K562 (cell line): Measurements from ENCODE around the gene SERPINB4. TPM values are rescaled to one million over a fixed set of nuclear protein-coding genes. Genes with fewer than 3 reads are reported as not detected.

ENCODE experiments used
- ATAC-seq: fragments of 200-7000 bp; cut with Tn5 transposase; 3 replicates; pipeline ENCODE4 v1.9.1; 2020; ENCODE audit warnings: moderate library complexity
- BruUV-seq: library from RNA; stranded (reverse); fragments of 400-500 nt; replicated peaks from 2 replicates; lab custom pipeline; 2021; lab: Mats Ljungman, UMichigan
- CTCF ChIA-PET: fragments of 300-600 bp; formaldehyde crosslinking; extraction: SDS; loops from one replicate; lab custom pipeline; 2021; ENCODE audit warnings: low intra/inter-chr PET ratio; lab: Yijun Ruan, JAX
- POLR2A ChIA-PET: fragments of 300-600, 350-650 bp; sonication (Branson Sonifier 250); formaldehyde crosslinking; extraction: SDS; loops from one replicate; lab custom pipeline; 2021; ENCODE audit warnings: antibody characterized with exemption, inconsistent platforms; lab: Yijun Ruan, JAX
- DNase-seq, 4 experiments: peaks; one replicate each; pipeline versions ENCODE4 v3.0.0 to v3.0.0-alpha.2; 2011 to 2018; ENCODE audit warnings: low spot score in 3 of 4, mixed read lengths in 3 of 4; ENCODE audit errors: extremely low read depth in 1 of 4
- FAIRE-seq: peaks from 2 replicates; lab custom pipeline; 2011; peaks lifted over from hg19 to GRCh38; lab: Jason Lieb, UNC
- H2AFZ ChIP-seq: 2 replicates; pipeline ENCODE4 v1.6.0; 2011; ENCODE audit warnings: low read depth, low read length, control low read depth, inconsistent platforms
- H3K27ac ChIP-seq: fragments of 200-600 bp; 3 replicates; pipeline ENCODE4 v1.8.0; 2011; ENCODE audit warnings: low read depth, mild to moderate bottlenecking, control low read depth, inconsistent platforms, low read length, moderate library complexity, mixed read lengths; ENCODE audit errors: extremely low read depth
- H3K27me3 ChIP-seq, 2 experiments: fragments of 300-600 bp in 1 of 2; 2 replicates in 1 of 2; 3 replicates in 1 of 2; pipeline versions ENCODE4 v1.6.0 to v1.8.0; 2011; ENCODE audit warnings: inconsistent platforms in 2 of 2, low read length in 2 of 2, mild to moderate bottlenecking in 1 of 2, mixed read lengths in 1 of 2, moderate library complexity in 1 of 2; ENCODE audit not compliant: control insufficient read depth in 2 of 2, insufficient read depth in 2 of 2
- H3K36me3 ChIP-seq: fragments of 300-600 bp; 3 replicates; pipeline ENCODE4 v1.8.0; 2011; ENCODE audit warnings: mild to moderate bottlenecking, low read length, inconsistent platforms; ENCODE audit not compliant: control insufficient read depth, insufficient read depth
- H3K4me1 ChIP-seq, 2 experiments: fragments of 200-600 bp in 1 of 2; replicated peaks in 1 of 2; 2 replicates in 1 of 2; 3 replicates in 1 of 2; pipeline versions ENCODE4 v1.5.1 to v1.8.0; 2011; ENCODE audit warnings: inconsistent platforms in 2 of 2, low read length in 2 of 2, mild to moderate bottlenecking in 1 of 2, mixed read lengths in 1 of 2, moderate library complexity in 1 of 2; ENCODE audit not compliant: control insufficient read depth in 2 of 2, insufficient read depth in 2 of 2
- H3K4me2 ChIP-seq: 2 replicates; pipeline ENCODE4 v1.6.1; 2011; ENCODE audit warnings: low read length, control low read depth, inconsistent platforms, mixed read lengths; ENCODE audit not compliant: insufficient read depth
- H3K4me3 ChIP-seq: fragments of 200-600 bp; sonication (generic), shearing (Covaris generic); 2 replicates; pipeline ENCODE4 v1.5.1; 2016; ENCODE audit warnings: control low read depth, inconsistent platforms
- H3K79me2 ChIP-seq: fragments of 200-600 bp; 3 replicates; pipeline ENCODE4 v1.8.0; 2011; ENCODE audit warnings: low read length, inconsistent platforms; ENCODE audit not compliant: control insufficient read depth, insufficient read depth
- H3K9ac ChIP-seq, 2 experiments: 2 replicates each; pipeline versions ENCODE4 v1.6.0 to v1.6.1; 2011; ENCODE audit warnings: low read depth in 2 of 2, low read length in 2 of 2, control low read depth in 1 of 2, inconsistent platforms in 1 of 2, mild to moderate bottlenecking in 1 of 2, mixed read lengths in 1 of 2; ENCODE audit not compliant: insufficient read depth in 1 of 2
- H3K9me1 ChIP-seq: one replicate; pipeline ENCODE4 v1.6.0; 2011; ENCODE audit warnings: inconsistent platforms, mild to moderate bottlenecking, low read length, moderate library complexity; ENCODE audit not compliant: control insufficient read depth, insufficient read depth
- H3K9me3 ChIP-seq: replicated peaks from 2 replicates; pipeline ENCODE4 v1.5.1; 2011; ENCODE audit warnings: low read depth, low read length, inconsistent platforms; ENCODE audit not compliant: control insufficient read depth, insufficient read depth
- H4K20me1 ChIP-seq: replicated peaks from 2 replicates; pipeline ENCODE4 v1.6.1; 2011; ENCODE audit warnings: low read length, inconsistent platforms, mixed read lengths; ENCODE audit not compliant: control insufficient read depth, insufficient read depth
- ATF7 ChIP-seq: fragments of 450-650 bp; IDR thresholded peaks from 2 replicates; pipeline ENCODE4 v1.7.1; 2014; ENCODE audit warnings: mild to moderate bottlenecking, moderate library complexity
- CEBPB ChIP-seq: fragments of 450-650 bp; IDR thresholded peaks from 2 replicates; pipeline ENCODE4 v1.6.1; 2016; ENCODE audit warnings: missing genetic modification characterization, missing compliant biosample characterization
- EP400 ChIP-seq: fragments of 450-650 bp; IDR thresholded peaks from 2 replicates; pipeline ENCODE4 v1.6.1; 2017; ENCODE audit warnings: antibody characterized with exemption, mild to moderate bottlenecking, moderate library complexity
- EWSR1 ChIP-seq: fragments of 450-650 bp; IDR thresholded peaks from 2 replicates; pipeline ENCODE4 v1.6.1; 2018; ENCODE audit warnings: borderline replicate concordance, mild to moderate bottlenecking, low read depth, moderate library complexity; ENCODE audit not compliant: partially characterized antibody
- FOSL1 ChIP-seq: fragments of 200-800 bp; sonication (Bioruptor generic); conservative IDR thresholded peaks from 2 replicates; pipeline ENCODE4 v1.6.1; 2016; ENCODE audit warnings: missing genetic modification characterization, missing compliant biosample characterization
- FOXK1 ChIP-seq: sonication (generic); formaldehyde crosslinking; IDR thresholded peaks from 2 replicates; pipeline ENCODE4 v1.8.0; 2022; ENCODE audit warnings: missing genetic modification reagents, mild to moderate bottlenecking, borderline replicate concordance
- HDAC2 ChIP-seq: fragments of 450-650 bp; IDR thresholded peaks from 2 replicates; pipeline ENCODE4 v1.6.1; 2016; ENCODE audit warnings: mild to moderate bottlenecking
- IRF2 ChIP-seq: sonication (generic); formaldehyde crosslinking; IDR thresholded peaks from 2 replicates; pipeline ENCODE4 v1.8.1; 2022; ENCODE audit warnings: mild to moderate bottlenecking, missing genetic modification reagents
- MAFK ChIP-seq: IDR thresholded peaks from 2 replicates; pipeline ENCODE4 v1.6.1; 2011; ENCODE audit warnings: low read length, improper control_type of control experiment
- NCOR1 ChIP-seq: fragments of 450-650 bp; IDR thresholded peaks from 2 replicates; pipeline ENCODE4 v1.6.1; 2016; ENCODE audit warnings: mild to moderate bottlenecking, moderate library complexity
- NFIC ChIP-seq: fragments of 450-650 bp; IDR thresholded peaks from 2 replicates; pipeline ENCODE4 v1.6.1; 2017; ENCODE audit warnings: mild to moderate bottlenecking, inconsistent platforms
- ZKSCAN3 ChIP-seq: fragments of 250-450 bp; sonication (Bioruptor Pico); IDR thresholded peaks from 2 replicates; pipeline ENCODE4 v1.4.0; 2020
- ZNF175 ChIP-seq: fragments of 200-800 bp; sonication (Bioruptor generic); IDR thresholded peaks from 2 replicates; pipeline ENCODE4 v1.6.1; 2016; ENCODE audit warnings: low read depth, mild to moderate bottlenecking, missing genetic modification characterization, missing compliant biosample characterization
- WGBS: fragments of 100-300 bp; shearing (Covaris generic); methylation state at CpG from one replicate; pipeline ENCODE4 v1.1.6; 2016; ENCODE audit warnings: low coverage, mixed read lengths; ENCODE audit not compliant: insufficient coverage; ENCODE audit errors: missing lambda C conversion rate; 5-methylcytosine and 5-hydroxymethylcytosine counted together
- in situ Hi-C: fragments of 300-500 bp; cut with MboI; formaldehyde crosslinking; loops from 4 replicates; pipeline ENCODE4 v1.15.0; 2018; ENCODE audit warnings: inconsistent platforms, mixed read lengths
- intact Hi-C: fragments of 100-400 bp; cut with micrococcal nuclease; formaldehyde crosslinking; loops from 2 replicates; pipeline ENCODE4 v1.14.2; 2022
- polyA plus RNA-seq, 8 experiments: library from polyadenylated mRNA; depleted of rRNA in 4 of 8; stranded (reverse) in 5 of 8; unstranded in 3 of 8; fragments of >200 nt; fragmentation: Nextera tagmentation in 2 of 8; fragmentation: Illumina TruSeq in 1 of 8; extraction: Ambion mirVana in 2 of 8; extraction: Trizol in 1 of 8; gene quantifications; 2 replicates each; pipeline versions ENCODE4 v1.2.1 to v1.2.3, GENCODE V29; 2011 to 2014; ENCODE audit warnings: inconsistent platforms in 1 of 8, missing spikeins in 1 of 8
- total RNA-seq, 7 experiments: library from RNA; depleted of rRNA in 6 of 7; stranded (reverse); fragments of >200 nt in 6 of 7; fragmentation: Illumina TruSeq in 2 of 7; extraction: Trizol in 2 of 7; gene quantifications; 2 replicates each; pipeline versions ENCODE4 v1.2.1 to v1.2.3, GENCODE V29; 2011 to 2021; ENCODE audit warnings: low replicate concordance in 1 of 7
- TF ChIP-seq, protein P1 (sequence below): fragments of 450-650 bp; conservative IDR thresholded peaks from 2 replicates; pipeline ENCODE4 v1.6.1; 2016; ENCODE audit warnings: missing genetic modification characterization, low read depth, mild to moderate bottlenecking, missing compliant biosample characterization, moderate library complexity
- TF ChIP-seq, protein P2 (sequence below): fragments of 450-650 bp; IDR thresholded peaks from 2 replicates; pipeline ENCODE4 v1.6.1; 2017; ENCODE audit warnings: antibody characterized with exemption, mild to moderate bottlenecking

Gene SERPINB4
- total and polyA plus RNA-seq, 9 of the 15 experiments (the other 6 are each of a cell fraction or from before 2014, with no cell fraction given) = not detected

DNA sequence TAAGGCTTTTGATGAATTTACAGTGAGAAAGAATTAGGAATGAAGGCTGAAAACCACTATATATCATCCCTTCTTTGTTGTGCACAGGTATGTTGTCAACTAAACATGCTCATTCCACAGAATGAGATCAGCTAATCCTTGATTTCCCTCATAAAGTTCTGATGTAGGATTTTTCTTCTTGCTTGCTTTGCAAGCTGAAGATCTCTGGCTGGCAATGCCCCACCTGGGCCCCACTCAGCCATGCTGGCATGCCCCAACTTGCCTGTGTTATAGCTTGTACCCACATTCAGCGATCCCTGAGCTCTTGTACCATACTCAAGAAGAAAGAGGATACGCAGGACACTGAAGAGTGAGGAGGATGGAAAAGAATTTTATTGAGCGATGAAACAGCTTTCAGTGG lies 40.7 kb upstream of the SERPINB4 start:
- ATAC-seq (no peak), DNase-seq (no peak), FAIRE-seq (no peak)
- Histone ChIP-seq H3K4me3 (no peak overlapping the region), H4K20me1 (no peaks in the 10 kb centered on the region), H3K79me2 (no peaks in the 10 kb centered on the region), H3K9ac (no peak overlapping the region), H3K9me1 (no peaks in the 10 kb centered on the region), H3K36me3 (no peaks in the 10 kb centered on the region), H3K27me3 (no peaks in the 10 kb centered on the region), H3K9me3 (no peaks in the 10 kb centered on the region), H2AFZ (no peak overlapping the region), H3K4me2 (no peak overlapping the region), H3K27ac (no peak overlapping the region), H3K4me1 (no peaks in the 10 kb centered on the region)
- in situ Hi-C loops = no loop called here
- WGBS = 7% methylated on average over 2 of the region's 3 CpGs
- CTCF ChIA-PET = no interaction called here
- intact Hi-C loops = no loop called here
- TF ChIP-seq ZKSCAN3 (CRISPR knock-in tag) (no peak), EWSR1 (no peak), HDAC2 (no peak), FOSL1 (no peak), NFIC (no peak), ATF7 (no peak), CEBPB (tag) (no peak), IRF2 (CRISPR knock-in tag) (no peak), FOXK1 (CRISPR knock-in tag) (no peak), NCOR1 (no peak), ZNF175 (CRISPR knock-in tag) (no peak), EP400 (no peak), MAFK (no peak)
- TF ChIP-seq, protein P1, sequence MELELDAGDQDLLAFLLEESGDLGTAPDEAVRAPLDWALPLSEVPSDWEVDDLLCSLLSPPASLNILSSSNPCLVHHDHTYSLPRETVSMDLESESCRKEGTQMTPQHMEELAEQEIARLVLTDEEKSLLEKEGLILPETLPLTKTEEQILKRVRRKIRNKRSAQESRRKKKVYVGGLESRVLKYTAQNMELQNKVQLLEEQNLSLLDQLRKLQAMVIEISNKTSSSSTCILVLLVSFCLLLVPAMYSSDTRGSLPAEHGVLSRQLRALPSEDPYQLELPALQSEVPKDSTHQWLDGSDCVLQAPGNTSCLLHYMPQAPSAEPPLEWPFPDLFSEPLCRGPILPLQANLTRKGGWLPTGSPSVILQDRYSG (tag) = no peak
- TF ChIP-seq, protein P2, sequence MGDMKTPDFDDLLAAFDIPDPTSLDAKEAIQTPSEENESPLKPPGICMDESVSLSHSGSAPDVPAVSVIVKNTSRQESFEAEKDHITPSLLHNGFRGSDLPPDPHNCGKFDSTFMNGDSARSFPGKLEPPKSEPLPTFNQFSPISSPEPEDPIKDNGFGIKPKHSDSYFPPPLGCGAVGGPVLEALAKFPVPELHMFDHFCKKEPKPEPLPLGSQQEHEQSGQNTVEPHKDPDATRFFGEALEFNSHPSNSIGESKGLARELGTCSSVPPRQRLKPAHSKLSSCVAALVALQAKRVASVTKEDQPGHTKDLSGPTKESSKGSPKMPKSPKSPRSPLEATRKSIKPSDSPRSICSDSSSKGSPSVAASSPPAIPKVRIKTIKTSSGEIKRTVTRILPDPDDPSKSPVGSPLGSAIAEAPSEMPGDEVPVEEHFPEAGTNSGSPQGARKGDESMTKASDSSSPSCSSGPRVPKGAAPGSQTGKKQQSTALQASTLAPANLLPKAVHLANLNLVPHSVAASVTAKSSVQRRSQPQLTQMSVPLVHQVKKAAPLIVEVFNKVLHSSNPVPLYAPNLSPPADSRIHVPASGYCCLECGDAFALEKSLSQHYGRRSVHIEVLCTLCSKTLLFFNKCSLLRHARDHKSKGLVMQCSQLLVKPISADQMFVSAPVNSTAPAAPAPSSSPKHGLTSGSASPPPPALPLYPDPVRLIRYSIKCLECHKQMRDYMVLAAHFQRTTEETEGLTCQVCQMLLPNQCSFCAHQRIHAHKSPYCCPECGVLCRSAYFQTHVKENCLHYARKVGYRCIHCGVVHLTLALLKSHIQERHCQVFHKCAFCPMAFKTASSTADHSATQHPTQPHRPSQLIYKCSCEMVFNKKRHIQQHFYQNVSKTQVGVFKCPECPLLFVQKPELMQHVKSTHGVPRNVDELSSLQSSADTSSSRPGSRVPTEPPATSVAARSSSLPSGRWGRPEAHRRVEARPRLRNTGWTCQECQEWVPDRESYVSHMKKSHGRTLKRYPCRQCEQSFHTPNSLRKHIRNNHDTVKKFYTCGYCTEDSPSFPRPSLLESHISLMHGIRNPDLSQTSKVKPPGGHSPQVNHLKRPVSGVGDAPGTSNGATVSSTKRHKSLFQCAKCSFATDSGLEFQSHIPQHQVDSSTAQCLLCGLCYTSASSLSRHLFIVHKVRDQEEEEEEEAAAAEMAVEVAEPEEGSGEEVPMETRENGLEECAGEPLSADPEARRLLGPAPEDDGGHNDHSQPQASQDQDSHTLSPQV = no peak
- no TSS peak for BruUV-seq
- POLR2A ChIA-PET = no interaction called here
